ENCODE measurements around the gene ATP11A. TPM values are rescaled to one million over a fixed set of nuclear protein-coding genes. Genes with fewer than 3 reads are reported as not detected.

The ATP11A gene
- total RNA-seq, 5 donors from 2014 or later (not counting 1 experiment from before 2014, with no cell fraction given): 35.7 to 57.1 (median 48.5) TPM

DNA sequence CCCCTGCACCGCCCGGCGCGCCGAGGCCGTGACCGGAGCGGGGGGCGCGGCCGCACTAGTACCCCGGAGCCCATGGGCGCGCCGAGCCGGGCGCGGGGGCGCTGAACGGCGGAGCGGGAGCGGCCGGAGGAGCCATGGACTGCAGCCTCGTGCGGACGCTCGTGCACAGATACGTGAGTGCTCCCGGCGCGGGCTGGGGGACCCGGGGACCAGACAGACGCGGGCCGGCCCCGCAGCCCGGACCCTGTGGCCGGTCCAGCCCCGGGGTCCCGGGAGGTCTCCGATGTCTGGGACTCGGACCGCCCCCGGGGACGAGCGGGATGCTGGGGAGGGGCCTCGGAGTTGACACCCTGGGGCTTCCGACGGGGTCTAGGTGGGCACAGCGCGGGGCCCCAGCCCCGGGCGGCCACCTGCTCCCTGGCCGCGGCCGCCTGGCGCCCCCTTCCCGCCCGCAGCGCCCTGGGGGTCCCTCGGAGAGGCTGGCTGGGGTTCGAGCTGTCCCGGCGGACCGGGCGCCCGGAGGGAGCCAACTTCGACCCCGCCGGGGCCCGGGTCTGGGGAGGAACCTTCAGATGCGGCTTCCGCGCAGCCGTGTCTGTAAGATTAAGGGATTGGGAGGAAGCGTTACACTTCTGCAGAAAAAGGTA lies 568 bp downstream of the ATP11A start:
- Mint-ChIP-seq H3K4me1 (peaks cover 55 to 61% (median 57%) of the 10 kb centered on the region in 3 donors), H3K27ac (peak overlapping the region; percentile 61 to 63), H3K36me3 (no peaks in the 10 kb centered on the region), H3K27me3 (no peaks in the 10 kb centered on the region), H3K9me3 (no peaks in the 10 kb centered on the region), H3K4me3 (peak overlapping the region; percentile 83 to 89 (median 87))
- peak in 12 of 35 experiments; percentile 7 to 40 (median 20) for DNase-seq
- Histone ChIP-seq H3K4me3 (ENCODE audit: control insufficient read depth in 1 of 2, extremely low read depth in 1 of 2, low read length in 1 of 2) (peak overlapping the region; percentile 62 to 87), H3K9me3 (no peaks in the 10 kb centered on the region), H3K27ac (ENCODE audit: low read length) (no peak overlapping the region), H3K4me1 (ENCODE audit: control insufficient read depth in 1 of 2, extremely low read depth in 1 of 2, insufficient read depth in 2 of 2, low read length in 2 of 2) (peaks cover 19 to 43% of the 10 kb centered on the region in 2 experiments), H3K36me3 (ENCODE audit: control insufficient read depth in 2 of 2, extremely low read depth in 1 of 2, insufficient read depth in 1 of 2, low read length in 1 of 2) (no peaks in the 10 kb centered on the region), H3K27me3 (replicated peaks in 1 of 2; ENCODE audit: control insufficient read depth in 2 of 2, extremely low read depth in 1 of 2, insufficient read depth in 2 of 2, low read length in 1 of 2) (no peaks in the 10 kb centered on the region)
- POLR2A ChIA-PET: no interaction called here
- under 1% methylated on average over 71 of the region's 77 CpGs for WGBS (ENCODE audit: insufficient coverage)
- CTCF ChIA-PET: no interaction called here
- peak; percentile 4 to 18 (median 16) for ATAC-seq (replicated peaks in 1 of 4)

DNA sequence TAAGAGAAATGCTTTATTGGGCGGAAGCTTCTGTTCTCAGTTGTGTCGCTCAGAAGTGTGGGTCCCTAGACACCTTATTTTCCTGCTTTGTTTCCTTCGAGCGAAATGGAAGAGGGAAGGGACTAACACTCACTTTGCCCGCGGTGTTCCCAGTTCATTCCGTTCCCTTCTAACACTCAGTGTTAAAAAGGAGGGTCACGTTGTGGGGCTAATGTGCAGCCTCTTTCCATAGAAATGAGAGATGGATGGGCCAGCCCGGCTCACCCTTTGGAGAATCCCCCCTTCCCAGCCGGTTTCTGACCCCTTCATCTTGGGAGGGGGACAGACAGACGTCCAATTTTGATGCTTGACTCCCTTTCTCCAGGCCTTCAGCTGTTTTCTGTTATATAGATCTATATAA lies 2.3 kb downstream of the ATP11A start:
- H3K4me3 ChIP-seq (ENCODE audit: control insufficient read depth in 1 of 2, extremely low read depth in 1 of 2, low read length in 1 of 2): no peak overlapping the region
- no peak overlapping the region for H3K27ac Mint-ChIP-seq

DNA sequence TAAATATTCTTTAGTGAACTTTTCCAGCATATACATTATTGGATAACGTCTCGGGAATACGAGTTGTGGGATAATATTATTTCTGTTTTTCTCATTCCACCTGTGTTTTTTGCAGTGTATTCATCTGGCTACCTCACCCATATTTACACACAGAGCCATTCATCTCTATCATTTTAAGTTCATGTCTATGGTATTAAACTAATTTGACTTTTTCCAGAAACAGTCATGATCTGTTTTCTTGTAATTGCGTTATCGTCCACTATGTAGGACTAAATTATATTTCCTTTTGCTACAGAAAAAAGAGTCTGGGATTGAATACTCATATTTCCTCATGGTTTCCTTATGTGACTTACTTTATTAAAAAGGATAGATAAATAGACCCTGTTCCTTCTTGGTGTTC lies 2.7 kb downstream of the ATP11A start:
- H3K36me3 Mint-ChIP-seq: no peaks in the 10 kb centered on the region
- H3K4me3 ChIP-seq (ENCODE audit: control insufficient read depth in 1 of 2, extremely low read depth in 1 of 2, low read length in 1 of 2): no peak overlapping the region
- H3K9me3 Mint-ChIP-seq: no peaks in the 10 kb centered on the region
- no peak overlapping the region for H3K27ac Mint-ChIP-seq
- H3K4me1 Mint-ChIP-seq: peaks cover 57 to 62% (median 58%) of the 10 kb centered on the region in 3 donors
- H3K27me3 ChIP-seq (replicated peaks in 1 of 2; ENCODE audit: control insufficient read depth in 2 of 2, extremely low read depth in 1 of 2, insufficient read depth in 2 of 2, low read length in 1 of 2): no peaks in the 10 kb centered on the region
- ChIA-PET POLR2A (no interaction called here), CTCF (no interaction called here)
- DNase-seq (no peak), ATAC-seq (replicated peaks in 1 of 4) (no peak)
- no peaks in the 10 kb centered on the region for H3K36me3 ChIP-seq (ENCODE audit: control insufficient read depth in 2 of 2, extremely low read depth in 1 of 2, insufficient read depth in 1 of 2, low read length in 1 of 2)
- no peaks in the 10 kb centered on the region for H3K27me3 Mint-ChIP-seq
- H3K9me3 ChIP-seq: no peaks in the 10 kb centered on the region
- peak overlapping the region in 2 of 3 donors; percentile 83 to 89 for H3K4me3 Mint-ChIP-seq
- H3K27ac ChIP-seq (ENCODE audit: low read length): no peak overlapping the region
- WGBS (ENCODE audit: insufficient coverage): no CpG with 5 or more reads among the region's 5 CpGs
- peaks cover 19 to 43% of the 10 kb centered on the region in 2 experiments for H3K4me1 ChIP-seq (ENCODE audit: control insufficient read depth in 1 of 2, extremely low read depth in 1 of 2, insufficient read depth in 2 of 2, low read length in 2 of 2)

More for the DNA sequence above, 2.3 kb downstream of the ATP11A start:
- Histone ChIP-seq H3K9me3 (no peaks in the 10 kb centered on the region), H3K4me1 (ENCODE audit: control insufficient read depth in 1 of 2, extremely low read depth in 1 of 2, insufficient read depth in 2 of 2, low read length in 2 of 2) (peaks cover 19 to 43% of the 10 kb centered on the region in 2 experiments), H3K27ac (ENCODE audit: low read length) (no peak overlapping the region), H3K36me3 (ENCODE audit: control insufficient read depth in 2 of 2, extremely low read depth in 1 of 2, insufficient read depth in 1 of 2, low read length in 1 of 2) (no peaks in the 10 kb centered on the region), H3K27me3 (replicated peaks in 1 of 2; ENCODE audit: control insufficient read depth in 2 of 2, extremely low read depth in 1 of 2, insufficient read depth in 2 of 2, low read length in 1 of 2) (no peaks in the 10 kb centered on the region)
- ATAC-seq (replicated peaks in 1 of 4) (no peak), DNase-seq (no peak)
- CTCF ChIA-PET: no interaction called here
- Mint-ChIP-seq H3K36me3 (no peaks in the 10 kb centered on the region), H3K27me3 (no peaks in the 10 kb centered on the region), H3K4me1 (peaks cover 57 to 62% (median 59%) of the 10 kb centered on the region in 3 donors), H3K4me3 (peak overlapping the region; percentile 83 to 89 (median 87)), H3K9me3 (no peaks in the 10 kb centered on the region)
- POLR2A ChIA-PET: interaction anchor here in 1 of 2 donors (0.5 kb wide), 1 partner anchor 28 kb away, joined by 4 read pairs; no protein-coding TSS in a partner anchor
- 100% methylated on average over 1 of the region's 11 CpGs for WGBS (ENCODE audit: insufficient coverage)

DNA sequence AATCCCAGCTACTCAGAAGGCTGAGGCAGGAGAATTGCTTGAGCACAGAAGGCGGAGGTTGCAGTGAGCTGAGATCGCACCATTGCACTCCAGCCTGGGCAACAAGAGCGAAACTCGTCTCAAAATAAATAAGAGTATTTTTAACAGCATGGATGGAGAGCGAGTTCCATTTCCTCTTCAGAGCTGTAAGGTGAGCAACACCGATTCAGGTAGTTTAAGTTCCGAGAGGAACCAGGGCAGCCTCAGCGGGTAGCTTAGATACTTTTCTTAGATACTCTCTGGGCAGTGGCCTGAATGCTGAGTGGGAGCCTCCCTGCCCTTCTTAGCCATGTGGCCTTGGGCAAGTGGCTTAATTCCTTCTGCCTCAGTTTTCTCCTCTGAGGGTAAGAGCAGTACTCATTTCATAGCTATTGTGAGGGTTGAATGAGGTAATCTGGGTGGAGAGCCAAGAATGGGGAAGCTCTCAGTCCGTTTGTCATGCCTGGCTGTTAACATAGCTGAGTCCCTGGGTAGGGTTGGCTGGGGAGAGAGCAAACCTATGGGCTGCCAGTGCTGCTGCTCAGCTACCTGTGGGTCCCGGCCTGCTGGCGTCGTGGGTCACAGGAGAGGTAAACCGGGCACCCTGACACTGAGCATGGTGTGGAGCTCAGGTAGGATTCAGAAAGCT lies 4.1 kb downstream of the ATP11A start:
- H3K4me1 Mint-ChIP-seq: peaks cover 52 to 60% (median 54%) of the 10 kb centered on the region in 3 donors
- no peaks in the 10 kb centered on the region for H3K27me3 ChIP-seq (replicated peaks in 1 of 2; ENCODE audit: control insufficient read depth in 2 of 2, extremely low read depth in 1 of 2, insufficient read depth in 2 of 2, low read length in 1 of 2)
- no peaks in the 10 kb centered on the region for H3K27me3 Mint-ChIP-seq
- 87% methylated on average over 13 of the region's 13 CpGs for WGBS (ENCODE audit: insufficient coverage)
- ATAC-seq (replicated peaks in 1 of 4): no peak
- peak overlapping the region in 1 of 2 donors; percentile 68 for H3K27ac Mint-ChIP-seq
- peaks cover 7% of the 10 kb centered on the region for H3K36me3 Mint-ChIP-seq
- H3K4me3 ChIP-seq (ENCODE audit: control insufficient read depth in 1 of 2, extremely low read depth in 1 of 2, low read length in 1 of 2): no peak overlapping the region
- ChIA-PET POLR2A (no interaction called here), CTCF (no interaction called here)
- H3K36me3 ChIP-seq (ENCODE audit: control insufficient read depth in 2 of 2, extremely low read depth in 1 of 2, insufficient read depth in 1 of 2, low read length in 1 of 2): no peaks in the 10 kb centered on the region
- no peaks in the 10 kb centered on the region for H3K9me3 ChIP-seq
- H3K4me3 Mint-ChIP-seq: peak overlapping the region in 1 of 3 donors; percentile 10
- no peaks in the 10 kb centered on the region for H3K9me3 Mint-ChIP-seq
- H3K4me1 ChIP-seq (ENCODE audit: control insufficient read depth in 1 of 2, extremely low read depth in 1 of 2, insufficient read depth in 2 of 2, low read length in 2 of 2): peaks cover 15 to 34% of the 10 kb centered on the region in 2 experiments
- DNase-seq: no peak
- H3K27ac ChIP-seq (ENCODE audit: low read length): no peak overlapping the region

DNA sequence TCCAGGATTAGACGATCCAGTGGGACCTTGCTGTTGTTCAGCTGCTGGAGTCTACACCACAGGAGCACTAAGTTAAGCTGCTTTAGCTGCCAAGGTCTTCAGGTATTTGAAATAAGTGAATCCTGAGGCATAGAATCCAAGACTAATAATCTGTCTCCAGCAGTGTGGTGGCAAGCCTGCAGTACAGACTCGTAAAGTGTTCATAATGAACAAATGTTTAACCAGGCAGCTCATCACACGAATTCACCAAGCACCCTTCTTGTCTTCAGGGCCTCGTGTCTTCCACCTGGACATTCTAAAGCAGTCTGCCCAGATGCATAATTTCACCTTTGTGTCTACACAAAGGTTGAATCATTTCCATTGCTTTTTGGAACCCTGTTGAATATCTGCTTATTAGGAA lies 5.3 kb downstream of the ATP11A start:
- H3K27ac ChIP-seq (ENCODE audit: low read length): no peak overlapping the region
- no peak overlapping the region for H3K4me3 ChIP-seq (ENCODE audit: control insufficient read depth in 1 of 2, extremely low read depth in 1 of 2, low read length in 1 of 2)
- H3K9me3 ChIP-seq: no peaks in the 10 kb centered on the region
- POLR2A ChIA-PET: no interaction called here
- H3K36me3 ChIP-seq (ENCODE audit: control insufficient read depth in 2 of 2, extremely low read depth in 1 of 2, insufficient read depth in 1 of 2, low read length in 1 of 2): no peaks in the 10 kb centered on the region
- Mint-ChIP-seq H3K27ac (no peak overlapping the region), H3K36me3 (peaks cover 12% of the 10 kb centered on the region), H3K27me3 (no peaks in the 10 kb centered on the region), H3K4me1 (peaks cover 50 to 65% (median 60%) of the 10 kb centered on the region in 3 donors), H3K4me3 (no peak overlapping the region), H3K9me3 (no peaks in the 10 kb centered on the region)
- no peaks in the 10 kb centered on the region for H3K27me3 ChIP-seq (replicated peaks in 1 of 2; ENCODE audit: control insufficient read depth in 2 of 2, extremely low read depth in 1 of 2, insufficient read depth in 2 of 2, low read length in 1 of 2)
- no peak for ATAC-seq (replicated peaks in 1 of 4)
- CTCF ChIA-PET: no interaction called here
- 89% methylated on average over 3 of the region's 4 CpGs for WGBS (ENCODE audit: insufficient coverage)
- peaks cover 13 to 30% of the 10 kb centered on the region in 2 experiments for H3K4me1 ChIP-seq (ENCODE audit: control insufficient read depth in 1 of 2, extremely low read depth in 1 of 2, insufficient read depth in 2 of 2, low read length in 2 of 2)
- DNase-seq: no peak

DNA sequence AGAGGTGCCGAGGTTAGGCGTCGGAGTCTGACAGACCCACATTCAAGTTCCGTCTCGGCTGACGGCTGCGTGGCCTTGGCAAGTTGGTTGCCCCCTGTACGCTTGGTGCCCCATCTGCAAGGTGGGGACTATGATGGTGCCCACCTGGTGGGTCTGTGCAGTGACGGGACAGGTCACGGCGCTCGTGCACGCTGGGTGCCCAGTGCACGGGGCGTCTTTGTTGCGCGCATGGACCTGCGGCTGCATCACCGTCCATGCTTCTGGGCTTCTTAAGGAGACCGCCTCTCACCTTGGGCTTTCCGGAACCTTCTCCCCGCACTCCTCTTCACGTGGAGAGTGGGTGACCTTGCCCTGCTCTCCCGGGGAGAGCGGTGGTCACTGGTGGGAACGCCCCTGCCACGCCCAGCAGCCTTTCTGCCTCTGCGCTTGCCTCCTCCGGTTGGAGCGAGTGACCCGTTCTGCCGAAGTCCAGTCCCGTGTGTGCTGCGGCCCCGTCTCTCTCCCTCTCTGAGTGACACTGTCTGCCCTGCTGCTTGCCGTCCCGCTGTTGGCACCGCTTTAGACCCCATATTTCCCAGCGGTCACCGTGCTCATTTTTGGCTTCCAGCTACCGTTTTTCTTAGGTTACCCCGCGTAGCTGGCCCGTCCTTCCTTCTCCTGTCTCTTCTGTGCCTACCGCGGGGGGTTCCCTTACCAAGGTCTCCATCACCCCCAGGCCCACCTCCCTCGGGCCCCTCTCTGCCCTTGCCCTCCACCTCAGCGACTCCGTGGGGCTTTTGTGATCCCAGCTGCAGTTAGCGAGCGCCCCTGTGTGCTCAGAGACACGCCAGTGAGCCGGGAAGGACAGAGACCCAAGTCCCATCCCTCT lies 6.4 kb downstream of the ATP11A start:
- Histone ChIP-seq H3K4me1 (ENCODE audit: control insufficient read depth in 1 of 2, extremely low read depth in 1 of 2, insufficient read depth in 2 of 2, low read length in 2 of 2) (peaks cover 13 to 24% of the 10 kb centered on the region in 2 experiments), H3K27me3 (replicated peaks in 1 of 2; ENCODE audit: control insufficient read depth in 2 of 2, extremely low read depth in 1 of 2, insufficient read depth in 2 of 2, low read length in 1 of 2) (no peaks in the 10 kb centered on the region), H3K9me3 (no peaks in the 10 kb centered on the region), H3K36me3 (ENCODE audit: control insufficient read depth in 2 of 2, extremely low read depth in 1 of 2, insufficient read depth in 1 of 2, low read length in 1 of 2) (peaks cover 0 to 3% of the 10 kb centered on the region in 2 donors), H3K27ac (ENCODE audit: low read length) (no peak overlapping the region), H3K4me3 (ENCODE audit: control insufficient read depth in 1 of 2, extremely low read depth in 1 of 2, low read length in 1 of 2) (no peak overlapping the region)
- POLR2A ChIA-PET: no interaction called here
- Mint-ChIP-seq H3K9me3 (no peaks in the 10 kb centered on the region), H3K27me3 (no peaks in the 10 kb centered on the region), H3K4me3 (no peak overlapping the region), H3K4me1 (peaks cover 42 to 63% (median 56%) of the 10 kb centered on the region in 3 donors), H3K27ac (no peak overlapping the region), H3K36me3 (peaks cover 12% of the 10 kb centered on the region)
- no peak for DNase-seq
- CTCF ChIA-PET: no interaction called here
- ATAC-seq (replicated peaks in 1 of 4): no peak
- WGBS (ENCODE audit: insufficient coverage): 98% methylated on average over 47 of the region's 53 CpGs

Data from T-cell (primary cell).